ENCODE results near the gene PEX16. TPM values are rescaled to one million over a fixed set of nuclear protein-coding genes. Genes with fewer than 3 reads are reported as not detected.

PEX16 gene
- total RNA-seq, 2 experiments from 2014 or later, result 56.3 to 62.0 TPM

DNA sequence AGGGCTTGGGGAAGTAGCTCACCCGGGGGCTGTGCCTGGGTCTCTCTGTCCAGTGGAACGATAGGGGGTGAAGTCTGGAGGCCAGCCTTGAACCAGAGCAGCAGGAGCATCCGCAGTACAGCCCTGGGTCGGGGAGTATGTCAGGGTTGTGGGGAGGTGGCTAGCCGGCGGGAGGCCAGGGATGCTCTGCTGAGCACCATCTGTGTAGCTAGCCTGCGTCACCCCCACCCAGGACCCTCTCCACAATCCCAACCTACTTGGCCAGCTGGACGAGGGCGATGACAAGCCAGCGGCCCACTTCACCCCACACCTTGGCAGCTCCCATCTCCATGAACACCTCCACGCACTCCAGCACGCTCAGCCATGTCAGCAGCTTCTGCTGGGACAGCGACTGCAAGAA lies 2.2 kb downstream of the PEX16 start:
- ChIA-PET CTCF (no interaction called here), POLR2A (interaction anchor here (0.8 kb wide), 1 partner anchor 69 kb away, joined by 3 read pairs; the partner anchor contains the start of gene CRY2)
- Histone ChIP-seq H3K4me3 (ENCODE audit: low read length) (no peak overlapping the region), H3K36me3 (ENCODE audit: insufficient read depth, low read length) (peaks cover 56% of the 10 kb centered on the region), H3K27ac (ENCODE audit: low read depth in 1 of 2, low read length in 2 of 2) (no peak overlapping the region), H3K4me1 (ENCODE audit: insufficient read depth, low read length) (peaks cover 53% of the 10 kb centered on the region), H3K27me3 (ENCODE audit: control insufficient read depth in 1 of 2, insufficient read depth in 2 of 2, low read length in 2 of 2) (no peaks in the 10 kb centered on the region), H3K9me3 (ENCODE audit: control insufficient read depth in 1 of 2, insufficient read depth in 1 of 2, low read length in 2 of 2) (no peaks in the 10 kb centered on the region)
- H3K27ac Mint-ChIP-seq, result no peak overlapping the region
- H3K9me3 Mint-ChIP-seq, result no peaks in the 10 kb centered on the region
- H3K27me3 Mint-ChIP-seq, result no peaks in the 10 kb centered on the region
- peaks cover 55% of the 10 kb centered on the region for H3K36me3 Mint-ChIP-seq (ENCODE audit: low read depth)
- ATAC-seq (ENCODE audit: poor library complexity), result no peak
- peaks cover 43% of the 10 kb centered on the region for H3K4me1 Mint-ChIP-seq (ENCODE audit: low read depth)
- H3K4me3 Mint-ChIP-seq, result peak overlapping the region; percentile 60
- DNase-seq, result no peak
- no peak for TF ChIP-seq CTCF (IDR thresholded peaks at IDR 0.05)
- intact Hi-C loops (cut with DNase I, micrococcal nuclease), result loop anchor here in 1 of 2 experiments (5.0 to 10.0 kb wide), 4 partner anchors 207 to 787 kb away; partner anchors contain the start of genes AMBRA1, ARHGAP1, PHF21A and PRDM11

GRCh38 chr11:45913942-45914635 lies 3.6 kb downstream of the PEX16 start:
- no peak overlapping the region for H3K4me3 ChIP-seq (ENCODE audit: low read length)
- no peaks in the 10 kb centered on the region for H3K9me3 ChIP-seq (ENCODE audit: control insufficient read depth in 1 of 2, insufficient read depth in 1 of 2, low read length in 2 of 2)
- H3K27me3 ChIP-seq (ENCODE audit: control insufficient read depth in 1 of 2, insufficient read depth in 2 of 2, low read length in 2 of 2), result no peaks in the 10 kb centered on the region
- peaks cover 65% of the 10 kb centered on the region for H3K36me3 Mint-ChIP-seq (ENCODE audit: low read depth)
- H3K36me3 ChIP-seq (ENCODE audit: insufficient read depth, low read length), result peaks cover 67% of the 10 kb centered on the region
- H3K4me1 Mint-ChIP-seq (ENCODE audit: low read depth), result peaks cover 29% of the 10 kb centered on the region
- intact Hi-C loops (cut with DNase I, micrococcal nuclease), result loop anchor here in 1 of 2 experiments (10.0 kb wide), 1 partner anchor 769 kb away; the partner anchor contains the start of gene PRDM11
- no peak overlapping the region for H3K27ac Mint-ChIP-seq
- peaks cover 40% of the 10 kb centered on the region for H3K4me1 ChIP-seq (ENCODE audit: insufficient read depth, low read length)
- ATAC-seq (ENCODE audit: poor library complexity) (no peak), DNase-seq (no peak)
- H3K27me3 Mint-ChIP-seq, result no peaks in the 10 kb centered on the region
- H3K27ac ChIP-seq (ENCODE audit: low read depth in 1 of 2, low read length in 2 of 2), result no peak overlapping the region
- ChIA-PET POLR2A (interaction anchor here (0.9 kb wide), 1 partner anchor 67 kb away, joined by 3 read pairs; no protein-coding TSS in a partner anchor), CTCF (no interaction called here)
- no peaks in the 10 kb centered on the region for H3K9me3 Mint-ChIP-seq
- no peak for TF ChIP-seq CTCF (IDR thresholded peaks at IDR 0.05)
- H3K4me3 Mint-ChIP-seq, result peak overlapping the region; percentile 48

DNA sequence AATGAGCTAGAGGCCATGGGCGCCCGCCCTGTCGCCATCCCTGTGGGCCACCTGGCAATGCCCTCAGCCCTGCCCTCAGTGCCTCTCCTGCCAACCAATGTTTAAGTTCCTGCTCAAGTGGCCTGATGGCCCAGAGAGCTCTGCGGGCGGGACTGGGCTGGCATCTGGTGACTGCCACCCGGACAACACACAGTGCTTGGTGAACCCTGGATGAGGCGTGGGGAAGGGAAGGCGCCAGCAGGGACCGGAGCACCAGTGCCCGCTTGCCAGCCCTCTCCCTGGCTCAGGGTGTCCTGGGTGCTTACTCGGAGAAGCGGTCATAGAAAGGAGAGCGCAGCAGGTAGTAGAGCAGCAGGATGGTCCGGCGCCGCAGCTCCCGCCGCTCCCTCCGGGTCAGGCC lies 4.2 kb downstream of the PEX16 start:
- H3K27ac Mint-ChIP-seq, result no peak overlapping the region
- H3K27me3 Mint-ChIP-seq, result no peaks in the 10 kb centered on the region
- ChIA-PET POLR2A (interaction anchor here (0.9 kb wide), 1 partner anchor 67 kb away, joined by 3 read pairs; no protein-coding TSS in a partner anchor), CTCF (no interaction called here)
- peaks cover 25% of the 10 kb centered on the region for H3K4me1 Mint-ChIP-seq (ENCODE audit: low read depth)
- TF ChIP-seq CTCF (IDR thresholded peaks at IDR 0.05), result no peak
- H3K4me3 ChIP-seq (ENCODE audit: low read length), result no peak overlapping the region
- peaks cover 65% of the 10 kb centered on the region for H3K36me3 Mint-ChIP-seq (ENCODE audit: low read depth)
- ATAC-seq (ENCODE audit: poor library complexity) (no peak), DNase-seq (no peak)
- H3K27ac ChIP-seq (ENCODE audit: low read depth in 1 of 2, low read length in 2 of 2), result no peak overlapping the region
- no peaks in the 10 kb centered on the region for H3K27me3 ChIP-seq (ENCODE audit: control insufficient read depth in 1 of 2, insufficient read depth in 2 of 2, low read length in 2 of 2)
- no peaks in the 10 kb centered on the region for H3K9me3 ChIP-seq (ENCODE audit: control insufficient read depth in 1 of 2, insufficient read depth in 1 of 2, low read length in 2 of 2)
- no peaks in the 10 kb centered on the region for H3K9me3 Mint-ChIP-seq
- peaks cover 71% of the 10 kb centered on the region for H3K36me3 ChIP-seq (ENCODE audit: insufficient read depth, low read length)
- intact Hi-C loops (cut with DNase I, micrococcal nuclease), result loop anchor here in 1 of 2 experiments (10.0 kb wide), 1 partner anchor 769 kb away; the partner anchor contains the start of gene PRDM11
- H3K4me1 ChIP-seq (ENCODE audit: insufficient read depth, low read length), result peaks cover 34% of the 10 kb centered on the region
- no peak overlapping the region for H3K4me3 Mint-ChIP-seq
